Sigmoid colon (tissue), 4 donors: ENCODE results near the gene TCF3.
"Not testable (repeated sequence)": the region's sequence is repeated elsewhere in the genome, so short reads cannot be mapped to it uniquely, and the experiment has no call there.

Experiments
- CTCF ChIP-seq, 4 experiments: fragments of 450-650 bp in 3 of 4; fragments of 200-600 bp in 1 of 4; IDR thresholded peaks; one replicate each; pipeline ENCODE4 v1.5.1; 2016 to 2019; ENCODE audit warnings: antibody characterized with exemption in 4 of 4, mild to moderate bottlenecking in 3 of 4, moderate library complexity in 2 of 4
- EP300 ChIP-seq, 4 donors: sonication (generic); formaldehyde crosslinking; IDR thresholded peaks; one replicate each; pipeline ENCODE4 v1.6.1; 2017; ENCODE audit warnings: antibody characterized with exemption in 4 of 4
- POLR2A ChIP-seq, 2 donors: fragments of 450-650 bp; IDR thresholded peaks; one replicate each; pipeline ENCODE4 v1.6.1; 2016; ENCODE audit warnings: antibody characterized with exemption in 2 of 2, mild to moderate bottlenecking in 2 of 2, moderate library complexity in 2 of 2
- POLR2AphosphoS5 ChIP-seq, 4 donors: sonication (generic); formaldehyde crosslinking; IDR thresholded peaks; one replicate each; pipeline ENCODE4 v1.6.1; 2017; ENCODE audit warnings: antibody characterized with exemption in 4 of 4

DNA sequence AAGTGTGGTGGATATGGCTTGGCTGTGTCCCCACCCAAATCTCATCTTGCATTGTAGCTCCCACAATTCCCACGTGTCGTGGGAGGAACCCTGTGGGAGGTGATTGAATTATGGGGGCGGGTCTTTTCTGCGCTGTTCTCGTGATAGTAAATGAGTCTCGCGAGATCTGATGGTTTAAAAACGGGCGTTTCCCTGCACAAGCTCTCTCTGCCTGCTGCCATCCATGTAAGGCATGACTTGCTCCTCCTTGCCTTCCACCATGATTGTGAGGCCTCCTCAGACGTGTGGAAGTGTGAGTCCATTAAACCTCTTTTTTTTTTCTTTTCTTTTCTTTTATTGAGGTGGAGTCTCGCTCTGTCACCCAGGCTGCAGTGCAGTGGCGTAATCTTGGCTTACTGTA lies 43.1 kb upstream of the TCF3 start:
- TF ChIP-seq POLR2A, CTCF, EP300, POLR2AphosphoS5 (IDR thresholded peaks at IDR 0.05): not testable (repeated sequence)
